PFSK-1 (cell line): Measurements from ENCODE around the gene GABARAP.

Experiments
- FOXP2 ChIP-seq: optimal IDR thresholded peaks from 2 replicates; pipeline ENCODE3; 2011; ENCODE audit warnings: borderline replicate concordance, control low read depth, inconsistent platforms; ENCODE audit not compliant: insufficient read depth; ENCODE audit errors: extremely low read length, extremely low read depth
- POLR2AphosphoS5 ChIP-seq: IDR thresholded peaks from 2 replicates; pipeline ENCODE4 v1.6.1; 2012; ENCODE audit warnings: low read depth, mild to moderate bottlenecking, control low read depth, low read length, moderate library complexity
- REST ChIP-seq, 2 experiments: IDR thresholded peaks; 2 replicates each; pipeline versions ENCODE4 v1.6.1 to v1.8.0; 2011 to 2012; ENCODE audit warnings: low read depth in 2 of 2, low read length in 2 of 2, control low read depth in 1 of 2, inconsistent platforms in 1 of 2, mild to moderate bottlenecking in 1 of 2, moderate library complexity in 1 of 2; ENCODE audit not compliant: insufficient read depth in 1 of 2
- SIN3A ChIP-seq: IDR thresholded peaks from 2 replicates; pipeline ENCODE4 v1.6.1; 2012; ENCODE audit warnings: mild to moderate bottlenecking, low read length, moderate library complexity, borderline replicate concordance; ENCODE audit not compliant: insufficient read depth
- TAF1 ChIP-seq: IDR thresholded peaks from 2 replicates; pipeline ENCODE4 v1.6.1; 2012; ENCODE audit warnings: low read length, control low read depth, borderline replicate concordance; ENCODE audit not compliant: insufficient read depth

GABARAP gene

DNA sequence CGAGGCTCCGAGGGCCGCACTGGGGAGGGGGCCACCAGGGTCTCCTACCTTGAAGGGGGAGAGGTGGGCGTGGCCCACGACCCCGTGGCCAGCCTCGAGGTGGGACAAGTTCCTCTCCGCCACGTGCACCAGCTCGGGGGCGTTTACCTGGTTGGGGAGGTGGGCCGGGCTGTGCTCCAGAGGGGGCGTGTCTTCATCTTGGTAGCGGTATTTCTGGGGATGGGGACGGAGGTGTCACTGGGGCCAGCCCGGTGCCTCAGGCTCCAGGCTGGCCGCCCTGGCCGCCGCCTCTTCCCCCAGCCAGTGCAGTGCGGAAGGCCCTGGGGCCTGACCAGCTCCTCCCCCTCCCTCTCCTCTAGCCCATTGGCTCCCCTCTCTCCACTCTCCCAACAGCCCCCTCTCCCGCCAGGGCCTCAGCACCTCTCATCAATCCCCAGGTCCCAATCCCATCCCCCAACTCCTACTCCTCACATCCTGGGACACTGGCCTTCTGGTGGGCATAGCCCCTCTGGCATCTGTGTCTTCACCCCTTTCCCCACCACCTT lies 34.1 kb downstream of the GABARAP start:
- no peak for TF ChIP-seq SIN3A
- no peak for TF ChIP-seq FOXP2
- TF ChIP-seq TAF1 = no peak
- TF ChIP-seq REST (IDR thresholded peaks at IDR 0.05; ENCODE audit: insufficient read depth in 1 of 2, low read depth in 2 of 2, low read length in 2 of 2) = no peak
- TF ChIP-seq POLR2AphosphoS5 = no peak

- no peak for TF ChIP-seq TAF1
- TF ChIP-seq REST (IDR thresholded peaks at IDR 0.05; ENCODE audit: insufficient read depth in 1 of 2, low read depth in 2 of 2, low read length in 2 of 2) = no peak
- TF ChIP-seq POLR2AphosphoS5 = no peak
- TF ChIP-seq SIN3A = no peak
Measured at GRCh38 chr17:7207120-7208001, 34.9 kb downstream of the GABARAP start.

DNA sequence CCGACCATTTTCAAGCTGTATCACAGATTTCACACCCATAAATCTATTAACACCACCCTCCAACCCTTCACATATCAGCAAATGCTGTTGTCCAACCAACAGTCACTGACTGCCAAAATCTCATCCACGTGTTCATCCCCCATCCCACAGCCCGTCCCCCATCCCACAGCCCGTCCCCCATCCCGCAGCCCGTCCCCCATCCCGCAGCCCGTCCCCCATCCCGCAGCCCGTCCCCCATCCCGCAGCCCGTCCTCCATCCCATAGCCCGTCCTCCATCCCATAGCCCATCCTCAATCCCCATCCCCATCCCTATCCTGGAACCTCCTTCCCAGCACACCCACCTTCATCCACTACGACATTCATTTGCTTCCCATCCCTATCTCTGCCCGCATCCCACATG lies 36.7 kb downstream of the GABARAP start:
- TF ChIP-seq REST (IDR thresholded peaks at IDR 0.05; ENCODE audit: insufficient read depth in 1 of 2, low read depth in 2 of 2, low read length in 2 of 2) (no peak), SIN3A (no peak), TAF1 (no peak), FOXP2 (no peak), POLR2AphosphoS5 (no peak)

GRCh38 chr17:7204828-7205461 lies 37.3 kb downstream of the GABARAP start:
- no peak for TF ChIP-seq FOXP2
- no peak for TF ChIP-seq REST (IDR thresholded peaks at IDR 0.05; ENCODE audit: insufficient read depth in 1 of 2, low read depth in 2 of 2, low read length in 2 of 2)
- no peak for TF ChIP-seq POLR2AphosphoS5
- TF ChIP-seq SIN3A = no peak
- no peak for TF ChIP-seq TAF1
